Measurements from ENCODE around the gene SPTLC3.

SPTLC3 gene

DNA sequence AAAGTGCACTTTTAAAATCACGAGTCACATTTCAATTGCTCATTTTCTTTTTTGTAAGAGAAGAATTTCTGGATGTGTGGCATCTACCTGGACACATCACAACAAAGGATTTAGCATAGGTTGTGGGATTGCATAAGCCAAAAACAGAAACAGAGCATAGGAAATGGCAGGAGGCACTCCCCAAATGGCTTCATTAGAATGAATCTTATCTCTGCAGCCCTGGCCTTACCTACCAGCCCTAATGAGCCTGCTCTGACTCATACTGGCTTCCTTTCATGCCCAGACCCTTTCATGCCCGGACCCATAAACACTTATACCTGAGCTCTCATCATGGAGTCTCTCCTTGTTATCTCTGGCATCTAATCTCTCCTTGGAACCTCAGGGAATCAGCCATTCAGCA lies 23.9 kb upstream of the SPTLC3 start:
- DNase-seq (ENCODE audit: low read depth): no peak

DNA sequence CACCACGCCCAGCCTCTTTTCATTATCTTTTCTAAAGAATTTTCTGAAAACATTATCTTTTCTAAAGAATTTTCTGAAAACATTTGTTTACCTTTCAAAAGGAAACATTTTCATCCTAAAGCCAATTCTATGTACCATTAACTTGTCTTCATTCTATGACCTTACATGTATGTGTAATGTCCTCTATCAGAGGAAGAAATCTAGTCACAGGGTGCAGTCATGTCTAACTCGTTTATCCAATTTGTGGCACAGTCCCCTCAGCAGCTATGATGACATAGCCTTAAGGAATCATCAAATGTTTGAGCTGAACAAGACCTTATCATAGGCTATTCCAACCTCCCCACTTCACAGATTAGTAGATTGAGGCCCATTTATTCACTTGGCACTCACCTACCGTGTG lies 21.5 kb upstream of the SPTLC3 start:
- DNase-seq (ENCODE audit: low read depth): no peak

DNA sequence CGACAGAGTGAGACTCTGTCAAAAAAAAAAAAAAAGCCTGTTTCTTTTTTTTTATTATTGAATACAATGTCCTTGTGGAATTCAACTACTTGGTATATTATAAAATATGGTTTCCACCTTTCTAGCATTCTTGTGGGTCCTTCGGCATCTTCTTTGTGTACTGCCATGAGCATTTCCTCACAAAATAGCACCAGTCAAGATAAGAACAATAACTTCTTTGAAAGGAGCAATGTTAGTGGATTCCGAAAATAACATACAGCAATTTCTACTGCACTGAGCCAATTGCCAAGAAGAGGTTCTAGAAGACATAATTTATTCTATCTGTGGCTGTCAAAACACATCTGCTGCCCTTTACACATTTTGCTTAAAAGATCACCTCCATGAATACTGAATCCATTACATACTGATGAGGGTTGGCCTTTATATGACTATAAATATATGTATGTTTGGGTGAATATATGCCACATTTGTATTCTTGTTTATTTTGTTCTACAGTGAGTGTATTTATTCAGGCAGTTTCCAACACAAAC lies 19.1 kb upstream of the SPTLC3 start:
- DNase-seq (ENCODE audit: low read depth): no peak

DNA sequence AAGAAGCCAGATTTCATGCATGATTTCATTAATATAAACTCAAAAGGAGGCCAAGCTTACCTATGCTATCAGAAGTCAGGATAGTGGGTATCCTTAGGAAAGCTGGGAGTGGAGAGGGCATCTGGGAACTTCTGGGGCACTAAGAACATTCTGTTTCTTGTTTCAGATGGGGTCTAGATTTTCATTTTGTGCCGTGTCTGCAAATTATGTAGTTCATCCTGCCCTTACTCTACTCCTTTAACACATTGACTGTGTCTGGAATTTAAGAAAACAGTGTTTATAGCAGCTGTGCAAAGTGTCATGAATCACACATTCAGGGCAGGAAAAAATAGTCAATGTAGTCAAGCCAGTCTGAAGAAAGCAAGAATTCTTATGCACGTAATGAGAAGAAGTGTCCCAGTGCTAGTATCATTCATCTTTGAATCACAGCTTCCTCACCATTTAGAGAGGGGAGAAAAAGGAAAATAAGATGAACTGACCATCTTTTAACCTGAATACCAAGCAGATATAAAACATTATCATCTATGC lies 11.6 kb upstream of the SPTLC3 start:
- no peak for DNase-seq (ENCODE audit: low read depth)

DNA sequence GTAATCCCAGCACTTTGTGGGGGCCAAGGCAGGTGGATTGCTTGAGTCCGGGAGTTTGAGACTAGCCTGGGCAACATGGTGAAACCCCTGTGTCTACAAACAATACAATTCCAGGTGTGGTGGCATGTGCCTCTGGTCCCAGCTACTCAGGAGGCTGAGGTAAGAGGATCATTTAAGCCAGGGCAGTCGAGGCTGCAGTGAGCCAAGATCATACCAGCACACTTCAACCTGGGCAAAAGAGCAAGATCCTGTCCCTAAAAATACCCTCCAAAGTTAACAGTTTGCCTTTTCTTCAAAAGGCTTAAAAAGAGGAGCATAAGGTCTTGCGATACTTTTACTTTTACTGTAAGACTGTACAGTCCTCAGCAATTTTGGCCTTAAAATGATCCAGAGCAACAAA lies 10.7 kb upstream of the SPTLC3 start:
- no peak for DNase-seq (ENCODE audit: low read depth)

DNA sequence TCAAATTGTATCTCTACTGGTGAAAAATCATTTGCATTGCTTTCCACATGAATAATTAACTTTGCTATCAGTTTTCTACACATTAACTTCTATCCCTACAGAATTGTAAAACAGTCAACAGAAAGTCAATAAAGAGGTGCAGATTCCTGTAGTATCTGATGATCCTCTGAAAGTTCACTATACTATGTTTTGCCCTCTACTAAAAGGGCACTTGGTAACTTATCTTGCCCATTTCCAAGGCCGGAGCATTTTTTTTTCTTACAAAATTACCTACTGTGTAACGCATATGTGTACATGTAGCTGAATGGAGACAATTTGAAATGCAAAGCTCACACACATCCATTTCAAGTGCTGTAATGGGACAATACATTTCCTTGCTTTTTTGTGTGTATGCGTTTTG lies 9.6 kb upstream of the SPTLC3 start:
- no peak for DNase-seq (ENCODE audit: low read depth)

DNA sequence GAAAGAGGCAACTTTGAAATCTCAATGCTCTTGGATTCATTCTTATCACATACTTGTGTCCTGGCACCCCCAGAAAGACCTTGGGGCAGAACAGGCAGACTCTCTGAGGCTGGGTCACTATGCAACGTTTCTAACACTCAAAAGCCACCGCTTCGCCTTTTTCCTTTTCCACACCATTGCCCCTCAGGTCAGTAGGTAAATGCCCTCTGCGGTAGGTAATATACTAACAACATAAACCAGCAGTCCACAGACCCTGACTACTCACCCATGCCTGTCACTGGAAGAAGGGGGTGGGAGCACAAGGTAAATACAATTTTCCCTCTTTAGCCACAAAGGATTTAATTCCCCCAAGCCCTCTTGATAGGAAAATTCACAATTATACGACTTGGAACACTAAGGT lies 6.5 kb upstream of the SPTLC3 start:
- no peak for DNase-seq (ENCODE audit: low read depth)

DNA sequence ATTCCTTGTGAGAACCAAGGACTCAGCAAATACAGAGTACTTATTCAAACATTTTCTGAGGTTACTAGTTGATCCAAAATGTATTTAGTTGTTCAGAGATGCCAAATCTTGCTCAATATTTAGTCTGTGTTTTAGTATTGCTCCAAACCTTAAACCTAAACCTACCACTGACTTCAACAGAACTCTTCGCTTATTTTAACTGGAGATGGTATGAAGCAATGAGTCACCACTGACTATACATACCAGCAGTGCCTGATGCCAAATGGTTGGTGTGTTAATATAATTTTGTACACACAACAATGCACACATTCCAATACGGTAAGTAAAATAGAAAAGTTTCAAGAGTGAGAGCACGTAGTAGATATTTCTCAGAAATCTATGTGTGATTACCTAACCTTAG lies 1.9 kb upstream of the SPTLC3 start:
- no peak for DNase-seq (ENCODE audit: low read depth)

DNA sequence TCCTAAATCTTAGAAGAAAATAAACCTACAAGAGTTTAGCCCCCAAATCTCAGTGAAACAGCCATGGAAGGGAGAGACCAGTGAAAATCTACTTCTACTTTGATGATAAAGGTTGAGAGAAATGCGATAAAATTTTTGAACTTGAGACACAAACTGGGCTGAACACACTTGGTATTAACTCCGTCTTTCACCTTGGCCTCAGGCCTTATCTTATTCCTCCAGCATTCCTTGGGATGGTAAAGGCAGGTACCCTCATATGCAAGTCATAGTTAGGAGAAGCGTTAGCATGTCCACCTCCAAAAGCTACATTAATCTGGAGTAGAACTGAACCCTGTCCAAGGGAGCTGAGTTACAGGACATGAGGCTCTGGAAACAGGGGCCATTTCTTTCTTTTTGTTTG lies 1.2 kb upstream of the SPTLC3 start:
- DNase-seq (ENCODE audit: low read depth): no peak

DNA sequence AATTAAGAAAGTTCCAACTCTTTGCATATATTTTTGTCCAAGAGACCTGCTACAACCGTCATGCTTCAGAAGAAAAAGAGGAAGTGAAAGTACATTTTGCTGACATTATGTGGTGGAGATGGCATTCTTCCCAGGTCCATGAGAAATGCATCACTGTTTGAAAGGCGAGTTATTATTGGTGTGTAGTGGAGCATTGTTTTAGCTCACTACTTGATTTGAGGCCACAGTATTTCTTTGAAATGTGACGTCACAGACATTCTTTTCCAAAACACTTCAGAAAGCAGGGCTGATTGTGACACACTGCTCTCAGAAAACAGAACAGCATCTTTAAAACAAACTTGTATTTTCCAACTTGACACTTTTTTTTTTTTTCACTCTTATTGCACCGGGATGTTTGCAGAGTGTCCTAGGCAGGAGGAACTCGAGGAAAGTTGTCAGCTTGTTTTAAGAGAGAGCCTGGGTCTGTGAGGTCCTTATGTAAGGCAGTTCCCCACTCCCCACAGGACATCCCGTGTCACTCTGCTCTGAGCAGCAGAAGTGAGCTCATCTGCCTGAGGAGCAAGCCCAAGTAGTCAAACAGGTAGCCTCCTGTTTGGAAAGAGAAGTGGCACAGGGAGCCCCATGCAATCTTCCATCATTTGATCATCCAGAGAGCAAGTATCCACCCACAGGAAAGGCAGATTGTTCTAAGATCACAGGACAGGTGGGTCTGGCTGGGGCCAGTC lies 1.1 kb downstream of the SPTLC3 start:
- DNase-seq (ENCODE audit: low read depth): no peak

DNA sequence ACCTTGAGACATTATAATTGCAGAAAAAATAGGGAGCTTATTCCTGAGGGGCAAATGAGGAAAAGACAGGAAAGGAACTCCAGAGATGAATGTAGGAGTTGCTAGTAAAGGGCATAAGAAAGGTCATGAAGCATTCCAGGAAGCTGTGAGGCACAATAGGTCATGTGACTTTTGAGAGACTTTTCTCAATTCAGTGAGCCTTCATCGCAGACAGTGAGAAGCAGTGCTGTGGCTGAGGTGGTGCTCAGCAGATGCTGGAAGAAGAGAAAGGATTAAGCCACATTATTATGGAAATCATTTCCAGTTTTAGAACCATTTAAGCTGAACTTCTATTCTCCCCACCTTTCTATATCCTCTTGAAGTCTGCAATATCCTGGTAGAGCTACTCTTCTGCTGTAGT lies 4.1 kb downstream of the SPTLC3 start:
- no peak for DNase-seq (ENCODE audit: low read depth)

DNA sequence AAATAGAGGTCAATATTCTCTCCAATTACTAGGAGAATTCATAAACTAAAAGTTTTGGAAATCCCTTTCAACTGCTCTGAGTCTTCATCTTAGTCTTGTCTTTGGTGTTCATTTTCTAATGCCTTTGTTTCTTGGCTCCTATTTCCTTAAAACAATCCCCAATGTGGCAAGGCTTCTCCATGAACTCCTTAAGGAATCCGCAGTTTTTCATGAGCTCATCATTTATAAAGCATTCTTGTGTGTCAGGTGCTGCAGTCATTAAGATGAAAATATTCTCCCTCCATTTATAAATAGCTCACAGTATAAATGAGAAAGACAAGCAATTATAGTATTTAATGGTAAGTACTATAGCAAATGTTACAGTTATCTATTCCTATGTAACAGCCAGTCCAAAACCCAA lies 4.6 kb downstream of the SPTLC3 start:
- no peak for DNase-seq (ENCODE audit: low read depth)

DNA sequence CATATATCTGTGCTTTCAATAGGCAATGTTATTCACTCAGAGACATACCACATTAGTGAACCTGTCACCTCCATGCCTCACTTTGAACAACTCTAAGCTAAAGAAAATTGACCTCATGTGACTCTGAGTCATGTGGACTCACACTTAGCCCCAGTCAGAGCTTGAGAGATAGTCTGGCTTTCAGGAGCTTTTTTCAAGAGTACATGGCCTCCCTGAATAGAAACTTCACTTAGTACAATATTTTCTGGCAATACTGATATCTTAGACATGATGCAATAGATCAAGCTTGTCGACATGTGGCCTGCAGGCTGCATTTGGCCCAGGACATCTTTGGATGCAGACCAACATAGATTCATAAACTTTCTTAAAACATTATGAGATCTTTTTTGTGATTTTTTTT lies 8.5 kb downstream of the SPTLC3 start:
- DNase-seq (ENCODE audit: low read depth): no peak

DNA sequence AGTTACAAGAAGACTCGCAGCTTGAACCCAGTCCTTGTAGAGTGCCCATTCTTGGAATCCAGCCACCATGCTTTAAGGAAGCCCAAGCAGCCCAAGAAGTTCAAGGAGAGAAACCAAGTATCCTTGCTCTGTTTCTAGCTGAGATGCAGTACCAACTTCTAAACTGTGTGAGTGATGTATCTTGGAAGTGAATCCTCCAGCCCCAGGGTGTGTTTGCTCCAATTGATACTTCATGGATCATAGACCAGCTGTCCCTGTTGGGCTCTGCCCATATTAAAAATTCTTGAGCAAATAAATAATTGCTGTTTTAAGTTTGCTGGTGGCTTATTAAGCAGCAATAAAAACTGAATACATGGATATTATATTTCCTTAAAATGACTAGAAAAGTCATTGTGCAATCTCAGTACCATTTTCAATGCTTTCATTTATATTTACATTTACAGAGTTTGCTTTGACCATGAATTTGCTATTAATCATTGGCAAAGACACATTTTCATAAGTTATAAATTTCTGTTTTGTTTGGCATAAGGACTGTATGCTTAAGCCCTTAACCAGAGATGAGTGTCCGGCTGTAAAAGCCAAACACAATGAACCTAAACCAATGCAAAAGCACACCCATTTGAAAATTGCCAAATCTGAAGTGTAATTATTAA lies 9.2 kb downstream of the SPTLC3 start:
- no peak for DNase-seq (ENCODE audit: low read depth)

DNA sequence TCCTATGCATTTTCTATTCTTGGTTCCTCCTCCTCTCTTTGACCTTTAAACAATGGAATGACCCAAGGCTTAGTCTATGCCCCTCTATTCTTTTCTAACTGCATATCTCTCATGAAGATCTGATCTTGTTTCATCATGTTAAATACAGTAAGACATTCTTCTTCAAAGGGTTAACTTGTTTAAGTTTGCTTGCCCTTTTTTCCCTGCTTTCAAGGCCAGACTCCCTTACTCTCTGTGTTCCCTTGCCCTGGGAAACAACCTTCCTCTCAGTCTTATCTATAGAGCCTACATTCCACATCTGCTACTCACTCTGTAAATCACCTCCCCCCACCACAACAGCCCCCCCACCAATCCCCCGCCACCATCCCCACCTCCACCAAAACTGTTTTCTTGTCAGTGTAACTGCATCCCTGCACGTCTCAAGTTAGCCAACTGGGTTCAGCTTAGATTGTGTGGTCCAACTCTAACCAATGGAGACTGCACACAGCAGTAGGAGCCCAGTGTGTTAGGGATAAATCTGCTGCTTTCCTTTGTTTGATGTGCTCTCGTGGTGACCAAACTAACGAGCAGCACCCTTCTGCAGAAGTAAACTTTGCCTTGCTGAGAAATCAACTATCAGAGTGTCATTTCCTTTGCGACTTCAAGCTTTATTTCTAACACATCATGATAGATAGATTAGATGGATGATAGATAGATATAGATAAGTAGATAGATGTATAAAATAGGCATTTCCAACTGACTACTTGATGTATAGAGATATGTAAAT lies 12.6 kb downstream of the SPTLC3 start:
- DNase-seq (ENCODE audit: low read depth): no peak

DNA sequence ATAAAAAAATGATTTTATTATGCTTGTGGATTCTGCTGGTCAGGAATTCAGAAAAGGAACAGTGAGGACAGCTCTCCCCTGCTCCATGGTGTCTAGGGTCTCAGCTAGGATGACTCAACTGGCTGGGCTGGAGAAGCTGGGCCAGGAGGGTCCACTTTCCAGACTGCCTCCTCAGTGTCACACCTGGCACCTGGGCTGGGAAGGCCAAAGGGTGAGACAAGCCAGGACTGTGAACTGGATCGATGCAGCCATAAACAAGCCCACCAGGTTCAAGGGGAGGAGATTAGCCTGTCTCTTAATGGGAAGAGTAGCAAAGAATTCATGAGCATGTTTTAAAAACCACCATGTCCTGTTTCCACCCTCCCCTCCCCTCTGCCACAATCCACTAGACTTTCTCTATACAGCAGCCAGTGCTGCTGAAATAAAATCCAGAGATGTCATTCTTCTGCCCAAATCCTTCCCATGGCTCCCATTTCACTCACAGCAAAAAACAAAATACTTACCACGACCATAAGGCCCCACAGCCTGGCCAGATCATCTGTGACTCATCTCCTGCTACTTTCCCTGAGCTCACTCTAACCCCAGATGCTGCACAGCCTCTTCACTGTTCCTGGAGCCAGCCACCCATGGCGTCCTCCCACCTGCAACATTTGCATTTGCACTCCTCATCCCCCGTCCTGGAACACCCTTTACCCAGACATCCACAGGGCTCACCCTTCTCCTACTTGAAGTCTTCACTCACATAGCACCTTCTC lies 13.8 kb downstream of the SPTLC3 start:
- no peak for DNase-seq (ENCODE audit: low read depth)

DNA sequence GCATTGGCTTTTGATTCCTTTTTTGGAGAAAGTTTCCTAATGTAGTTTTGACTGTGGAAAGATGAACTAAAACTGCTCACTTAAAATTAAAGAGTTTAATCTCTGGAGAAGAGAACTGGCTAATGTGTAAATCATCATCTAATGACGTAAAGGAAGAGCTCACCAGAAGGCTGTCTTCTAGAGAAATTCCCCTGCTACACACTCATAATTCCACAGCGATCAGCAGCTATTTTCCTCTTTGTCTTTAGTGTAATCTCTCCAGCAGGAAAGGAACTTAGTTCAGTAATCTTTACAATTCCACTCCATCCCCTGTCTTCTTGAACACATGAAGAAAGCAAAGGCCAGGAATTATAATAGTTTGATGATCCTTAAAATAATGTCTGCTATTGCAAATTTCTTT lies 15.8 kb downstream of the SPTLC3 start:
- DNase-seq (ENCODE audit: low read depth): no peak

DNA sequence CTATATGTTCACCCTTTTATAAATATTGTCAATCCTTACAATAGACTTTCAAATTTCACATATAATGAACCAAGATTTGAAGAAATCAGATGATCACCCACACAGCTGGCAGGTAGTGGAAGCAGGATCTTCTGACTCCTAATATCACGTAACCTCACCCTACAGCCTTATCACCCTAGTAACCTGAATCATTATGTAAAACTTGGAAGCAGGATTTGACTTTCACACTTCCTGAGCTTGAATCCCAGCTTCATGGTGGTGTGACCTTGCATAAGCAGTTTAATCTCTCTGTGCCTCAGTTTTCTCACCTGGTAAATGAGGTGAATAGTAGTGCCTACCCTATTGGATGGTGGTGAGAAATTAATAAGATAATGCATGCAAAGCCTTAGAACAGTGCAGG lies 16.4 kb downstream of the SPTLC3 start:
- no peak for DNase-seq (ENCODE audit: low read depth)

DNA sequence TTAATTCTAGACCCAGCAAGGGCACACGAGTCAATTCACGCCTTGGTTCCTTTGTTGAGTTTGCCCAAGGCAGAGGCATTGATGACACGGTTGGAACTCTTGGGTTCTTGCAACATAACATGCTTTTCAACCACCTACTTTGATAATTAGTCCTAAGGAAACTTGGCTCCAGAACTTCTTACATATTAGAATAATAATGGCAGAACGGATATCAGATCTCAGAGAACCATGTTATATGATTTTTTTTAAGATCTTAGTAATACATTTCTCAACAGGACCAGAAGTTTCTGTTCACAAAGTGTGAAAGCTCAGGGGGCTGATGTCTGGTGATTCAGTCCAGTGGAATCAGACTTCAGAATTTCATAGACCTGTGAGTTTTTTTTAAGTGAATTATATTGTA lies 19.2 kb downstream of the SPTLC3 start:
- DNase-seq (ENCODE audit: low read depth): no peak

DNA sequence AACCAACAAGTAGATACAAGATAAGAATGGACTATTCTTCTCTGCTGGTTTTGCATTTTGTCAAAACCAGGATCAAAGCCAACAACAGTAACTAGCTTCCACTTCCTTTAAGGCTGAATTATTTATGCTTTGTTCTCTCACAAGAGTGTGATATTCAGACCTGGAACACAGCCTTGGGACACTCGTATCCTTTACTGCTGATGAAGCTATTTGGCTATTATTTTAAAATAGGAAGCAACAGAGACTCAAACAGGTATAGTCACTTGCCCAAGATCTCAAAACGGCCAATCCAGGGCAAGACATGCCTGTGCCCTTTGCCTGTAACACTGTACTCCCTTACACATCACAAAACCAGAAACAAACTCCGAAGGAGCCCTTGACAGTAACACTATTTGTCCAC lies 19.9 kb downstream of the SPTLC3 start:
- no peak for DNase-seq (ENCODE audit: low read depth)

DNA sequence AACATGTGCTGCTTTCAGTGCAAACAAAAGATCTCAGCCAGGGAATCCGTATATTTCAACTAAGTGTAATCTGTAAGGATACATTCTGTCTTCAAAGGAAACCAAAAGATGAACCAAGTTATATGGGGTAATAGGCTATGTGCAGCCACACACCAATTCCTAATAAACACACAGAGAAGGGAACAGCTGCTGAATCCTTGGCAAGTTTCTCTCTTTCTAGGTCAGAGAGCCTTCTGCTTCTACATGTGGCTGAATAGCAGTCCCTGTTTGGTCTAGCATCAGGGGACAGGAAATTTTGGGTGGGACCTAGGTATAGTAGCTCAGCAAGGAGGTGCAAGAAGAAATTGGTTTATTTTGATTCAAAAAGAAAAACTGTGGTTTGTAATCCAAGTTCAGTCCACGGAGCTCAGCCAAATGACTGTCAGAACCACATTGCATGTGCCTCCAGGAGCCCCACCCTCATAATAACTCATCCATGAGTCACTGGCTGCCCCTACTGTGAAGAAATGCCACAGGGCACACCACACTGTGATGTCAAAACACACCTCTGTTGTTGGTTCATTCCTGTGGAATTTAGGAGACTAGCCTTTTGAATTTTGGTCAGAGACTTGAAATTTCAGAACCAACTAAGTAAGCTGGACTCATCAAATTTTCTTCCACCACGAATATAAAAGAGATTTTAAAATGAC lies 21.1 kb downstream of the SPTLC3 start:
- no peak for DNase-seq (ENCODE audit: low read depth)

DNA sequence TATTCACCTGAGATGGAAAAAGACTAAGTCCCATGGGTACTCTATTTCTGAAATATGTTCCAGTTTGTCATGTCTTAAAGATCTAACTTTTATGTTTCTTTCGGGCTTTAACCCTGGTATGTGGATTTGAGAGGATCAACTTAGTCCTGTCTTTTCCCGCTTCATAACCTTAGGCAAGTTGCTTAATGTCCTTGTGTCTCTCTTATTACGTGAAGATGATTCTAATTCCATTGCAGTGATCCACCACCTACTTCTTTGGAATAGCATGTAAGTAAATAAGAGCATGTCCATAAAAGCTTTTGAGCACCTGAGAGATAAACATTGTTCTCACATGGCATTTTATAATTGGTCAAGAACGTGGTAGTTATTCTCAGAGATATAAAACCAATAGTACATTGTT lies 23.0 kb downstream of the SPTLC3 start:
- no peak for DNase-seq (ENCODE audit: low read depth)

All from activated T-cell treated with anti-CD3 and anti-CD28 coated beads for 24 hours (primary cell).